HG03342 (cell line): ENCODE data around the gene CSTF3.

Experiments used
- ATAC-seq: cut with Tn5 transposase; IDR thresholded peaks from one replicate; pipeline ENCODE4 v1.9.1; 2021; ENCODE audit warnings: mild to moderate bottlenecking, moderate library complexity; ENCODE audit not compliant: unreplicated experiment

Gene CSTF3

GRCh38 chr11:33045551-33046255 is 115.6 kb downstream of the CSTF3 start:
- ATAC-seq: no peak

GRCh38 chr11:33044285-33044756 is 117.0 kb downstream of the CSTF3 start:
- ATAC-seq: no peak

- ATAC-seq: no peak
Observed at GRCh38 chr11:33043221-33043830, 118.0 kb downstream of the CSTF3 start.

GRCh38 chr11:33040862-33041453 is 120.3 kb downstream of the CSTF3 start:
- peak; percentile 5 for ATAC-seq

GRCh38 chr11:33040033-33040861 is 121.0 kb downstream of the CSTF3 start:
- peak; percentile 40 for ATAC-seq

- peak; percentile 74 for ATAC-seq
Observed at GRCh38 chr11:33039274-33040032, 121.8 kb downstream of the CSTF3 start, which contains the start of gene TCP11L1. Gene TCP11L1 (plus strand): TSS chr11:33039572. CDS start chr11:33043774, 4,202 bp downstream.

GRCh38 chr11:33035011-33035410 is 126.3 kb downstream of the CSTF3 start:
- ATAC-seq: no peak
